Stomach (tissue), 9 donors: ENCODE measurements around the gene ARHGAP10. TPM values are rescaled to one million over a fixed set of nuclear protein-coding genes. Genes with fewer than 3 reads are reported as not detected.
A peak's percentile ranks its signal among the peaks of the same experiment; 100 is the strongest.

Source experiments
- DNase-seq, 2 donors: peaks; one replicate each; pipeline versions ENCODE4 v3.0.0 to v3.0.0-alpha.2; 2013 to 2019
- H3K27ac ChIP-seq, 5 donors: fragments of 200-600 bp in 4 of 5; sonication (generic) in 4 of 5; one replicate each; pipeline ENCODE4 v1.5.1; 2013 to 2019; ENCODE audit warnings: mild to moderate bottlenecking in 1 of 5, moderate library complexity in 1 of 5
- H3K27me3 ChIP-seq, 3 donors: fragments of 200-600 bp; sonication (generic); one replicate each; pipeline ENCODE4 v1.5.1; 2017 to 2019; ENCODE audit warnings: mixed run types in 1 of 3
- H3K36me3 ChIP-seq, 4 donors: fragments of 200-600 bp; sonication (generic); 1 replicate in 3 of 4; 2 replicates in 1 of 4; pipeline ENCODE4 v1.5.1; 2016 to 2019
- H3K4me1 ChIP-seq, 4 donors: fragments of 200-600 bp; sonication (generic); one replicate each; pipeline ENCODE4 v1.5.1; 2016 to 2019
- H3K4me3 ChIP-seq, 4 donors: fragments of 200-600 bp; sonication (generic) in 3 of 4; one replicate each; pipeline ENCODE4 v1.5.1; 2016 to 2019; ENCODE audit warnings: mild to moderate bottlenecking in 1 of 4
- H3K9me3 ChIP-seq, 4 donors: fragments of 200-600 bp; sonication (generic); one replicate each; pipeline ENCODE4 v1.5.1; 2016 to 2019
- CTCF ChIP-seq, 7 experiments: fragments of 450-650 bp in 4 of 7; fragments of 200-600 bp in 3 of 7; sonication (generic) in 3 of 7; IDR thresholded peaks; one replicate each; pipeline ENCODE4 v1.5.1; 2016 to 2019; ENCODE audit warnings: antibody characterized with exemption in 7 of 7, control low read depth in 2 of 7, mild to moderate bottlenecking in 1 of 7
- EP300 ChIP-seq: sonication (generic); formaldehyde crosslinking; IDR thresholded peaks from one replicate; pipeline ENCODE4 v1.6.1; 2017; ENCODE audit warnings: antibody characterized with exemption
- POLR2A ChIP-seq, 4 donors: fragments of 450-650 bp; IDR thresholded peaks; one replicate each; pipeline ENCODE4 v1.6.1; 2016; ENCODE audit warnings: antibody characterized with exemption in 4 of 4, control low read depth in 2 of 4, mild to moderate bottlenecking in 1 of 4, moderate library complexity in 1 of 4
- POLR2AphosphoS5 ChIP-seq, 3 donors: sonication (generic); formaldehyde crosslinking; IDR thresholded peaks; one replicate each; pipeline ENCODE4 v1.6.1; 2016; ENCODE audit warnings: antibody characterized with exemption in 3 of 3
- WGBS, 5 donors: extraction: QIAGEN DNeasy Blood & Tissue Kit in 3 of 5; methylation state at CpG; one replicate each; pipeline versions ENCODE4 v1.1.5 to v1.1.7; 2013 to 2018; 5-methylcytosine and 5-hydroxymethylcytosine counted together
- intact Hi-C: fragments of 100-400 bp; cut with DNase I; formaldehyde crosslinking; loops from one replicate; pipeline ENCODE4 v1.15.1; 2023; ENCODE audit warnings: low total_unique reads
- polyA plus RNA-seq, 3 donors: library from polyadenylated mRNA; stranded (reverse); fragments of 200-250 nt; gene quantifications; one replicate each; pipeline ENCODE4 v1.2.3, GENCODE V29; 2013
- total RNA-seq, 5 donors: library from RNA; depleted of rRNA; stranded (reverse); fragments of >200 nt; gene quantifications; one replicate each; pipeline versions ENCODE4 v1.1.0 to v1.2.3, GENCODE V29; 2014 to 2016
- donor health status: healthy with polysubstance abuse.
- donor health status: Bipolar disorder and iron deficiency.
- donor health status: healthy.

The ARHGAP10 gene
- total and polyA plus RNA-seq, 8 donors, result 18.1 to 117 (median 43.9) TPM

GRCh38 chr4:147786031-147786430, 54.1 kb downstream of the ARHGAP10 start:
- peak overlapping the region in 1 of 5 donors; percentile 62 for H3K27ac ChIP-seq
- 69 to 91% (median 78%) methylated on average over 2 of the region's 2 CpGs for WGBS, 5 donors
- no peaks in the 10 kb centered on the region for H3K27me3 ChIP-seq
- H3K36me3 ChIP-seq, result no peaks in the 10 kb centered on the region
- H3K4me1 ChIP-seq, result peaks cover 29 to 73% (median 51%) of the 10 kb centered on the region in 4 donors
- TF ChIP-seq CTCF (IDR thresholded peaks at IDR 0.05), result no peak
- no peak for TF ChIP-seq EP300
- TF ChIP-seq POLR2A (IDR thresholded peaks at IDR 0.05), result no peak
- no peak for TF ChIP-seq POLR2AphosphoS5 (IDR thresholded peaks at IDR 0.05)
- DNase-seq, result no peak
- no peak overlapping the region for H3K4me3 ChIP-seq
- intact Hi-C loops, result no loop called here
- no peaks in the 10 kb centered on the region for H3K9me3 ChIP-seq

GRCh38 chr4:147786531-147786930, 54.6 kb downstream of the ARHGAP10 start:
- TF ChIP-seq POLR2A (IDR thresholded peaks at IDR 0.05) (no peak), EP300 (no peak), POLR2AphosphoS5 (IDR thresholded peaks at IDR 0.05) (no peak), CTCF (IDR thresholded peaks at IDR 0.05) (no peak)
- Histone ChIP-seq H3K36me3 (no peaks in the 10 kb centered on the region), H3K27me3 (no peaks in the 10 kb centered on the region), H3K27ac (peak overlapping the region in 3 of 5 donors; percentile 14 to 66 (median 62)), H3K4me1 (peaks cover 30 to 75% (median 54%) of the 10 kb centered on the region in 4 donors), H3K9me3 (no peaks in the 10 kb centered on the region), H3K4me3 (no peak overlapping the region)
- DNase-seq, result no peak
- intact Hi-C loops, result no loop called here
- 44 to 65% (median 54%) methylated on average over 2 of the region's 2 CpGs for WGBS, 5 donors

GRCh38 chr4:147787204-147787603, 55.3 kb downstream of the ARHGAP10 start:
- H3K4me1 ChIP-seq, result peaks cover 34 to 75% (median 59%) of the 10 kb centered on the region in 4 donors
- WGBS, 5 donors, result 72 to 83% (median 76%) methylated on average over 2 of the region's 2 CpGs
- no peaks in the 10 kb centered on the region for H3K9me3 ChIP-seq
- no peaks in the 10 kb centered on the region for H3K27me3 ChIP-seq
- H3K4me3 ChIP-seq, result no peak overlapping the region
- intact Hi-C loops, result no loop called here
- DNase-seq, result no peak
- TF ChIP-seq POLR2AphosphoS5 (IDR thresholded peaks at IDR 0.05), result peak in 1 of 3 donors; percentile 3
- TF ChIP-seq POLR2A (IDR thresholded peaks at IDR 0.05), result no peak
- H3K36me3 ChIP-seq, result no peaks in the 10 kb centered on the region
- H3K27ac ChIP-seq, result peak overlapping the region in 3 of 5 donors; percentile 62 to 66 (median 64)

GRCh38 chr4:147788791-147789190, 56.9 kb downstream of the ARHGAP10 start:
- WGBS, 5 donors, result 41 to 70% (median 63%) methylated on average over 3 of the region's 3 CpGs
- Histone ChIP-seq H3K27ac (peak overlapping the region in 3 of 5 donors; percentile 62 to 66 (median 62)), H3K27me3 (no peaks in the 10 kb centered on the region), H3K9me3 (no peaks in the 10 kb centered on the region), H3K36me3 (no peaks in the 10 kb centered on the region), H3K4me1 (peaks cover 42 to 87% (median 68%) of the 10 kb centered on the region in 4 donors), H3K4me3 (no peak overlapping the region)
- no peak for TF ChIP-seq POLR2AphosphoS5 (IDR thresholded peaks at IDR 0.05)
- no peak for TF ChIP-seq POLR2A (IDR thresholded peaks at IDR 0.05)
- TF ChIP-seq CTCF (IDR thresholded peaks at IDR 0.05), result no peak
- TF ChIP-seq EP300, result no peak
- DNase-seq, result no peak
- intact Hi-C loops, result no loop called here

GRCh38 chr4:147789596-147789995, 57.7 kb downstream of the ARHGAP10 start:
- no peak for DNase-seq
- Histone ChIP-seq H3K36me3 (no peaks in the 10 kb centered on the region), H3K27ac (peak overlapping the region in 3 of 5 donors; percentile 0 to 66 (median 62)), H3K27me3 (no peaks in the 10 kb centered on the region), H3K4me3 (no peak overlapping the region), H3K9me3 (no peaks in the 10 kb centered on the region), H3K4me1 (peaks cover 50 to 95% (median 74%) of the 10 kb centered on the region in 4 donors)
- TF ChIP-seq EP300 (no peak), POLR2AphosphoS5 (IDR thresholded peaks at IDR 0.05) (no peak), POLR2A (IDR thresholded peaks at IDR 0.05) (no peak), CTCF (IDR thresholded peaks at IDR 0.05) (no peak)
- intact Hi-C loops, result no loop called here
- 77 to 93% (median 85%) methylated on average over 2 of the region's 2 CpGs for WGBS, 5 donors
